ENCODE results near the gene TRAPPC10.
"Not testable (repeated sequence)": the region's sequence is repeated elsewhere in the genome, so short reads cannot be mapped to it uniquely, and the experiment has no call there.

TRAPPC10 gene

DNA sequence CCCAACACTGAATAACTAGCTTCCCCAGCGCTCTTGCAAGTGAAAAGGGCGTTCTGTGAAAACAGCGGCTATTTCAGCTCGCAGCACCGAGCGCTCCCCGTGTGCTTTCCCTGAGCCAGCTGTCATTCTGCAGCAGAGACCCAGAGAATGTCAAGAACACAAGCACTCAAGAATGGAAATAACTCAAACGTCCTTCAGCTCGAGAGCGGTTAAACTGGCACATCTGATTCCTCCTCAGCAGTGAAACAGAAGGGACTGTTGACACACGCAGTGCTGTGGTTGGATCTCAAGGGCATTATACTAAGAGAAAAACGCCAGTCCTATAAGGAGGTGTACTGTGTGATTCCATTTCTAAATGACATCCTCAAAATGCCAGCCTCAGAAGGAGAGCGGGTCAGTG, 86.9 kb downstream of the TRAPPC10 start:
- DNase-seq = not testable (repeated sequence)

DNA sequence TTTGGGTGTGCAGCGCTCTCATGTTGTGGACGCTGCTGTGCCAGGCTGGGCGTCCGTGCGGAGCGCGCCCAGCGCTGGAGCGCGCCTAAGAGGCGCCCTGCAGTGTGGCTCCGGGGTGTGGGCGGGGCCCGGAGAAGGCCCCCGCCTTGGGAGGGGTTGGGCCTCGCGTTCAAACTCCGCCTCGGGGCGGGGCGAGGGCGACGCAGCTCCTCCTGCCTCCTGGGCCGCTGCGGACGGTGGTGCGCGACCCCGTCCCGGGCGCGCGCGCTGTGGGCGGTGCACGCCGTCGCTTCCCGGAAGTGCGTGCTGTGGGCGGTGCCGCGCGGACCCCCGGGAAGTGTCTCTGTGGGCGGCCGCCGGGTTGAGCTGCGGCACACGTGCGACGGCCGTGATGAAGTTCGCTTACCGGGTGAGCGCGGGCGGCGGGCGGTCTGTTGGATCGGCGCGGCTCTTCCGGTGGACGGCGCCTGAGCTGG, 95.0 kb downstream of the TRAPPC10 start, which contains the start of gene PWP2:
TSS of gene PWP2 (plus strand) at position 374 of the 476 bp plus-strand sequence. CDS start at position 392, 18 bp downstream.
- DNase-seq = peak; percentile 71

DNA sequence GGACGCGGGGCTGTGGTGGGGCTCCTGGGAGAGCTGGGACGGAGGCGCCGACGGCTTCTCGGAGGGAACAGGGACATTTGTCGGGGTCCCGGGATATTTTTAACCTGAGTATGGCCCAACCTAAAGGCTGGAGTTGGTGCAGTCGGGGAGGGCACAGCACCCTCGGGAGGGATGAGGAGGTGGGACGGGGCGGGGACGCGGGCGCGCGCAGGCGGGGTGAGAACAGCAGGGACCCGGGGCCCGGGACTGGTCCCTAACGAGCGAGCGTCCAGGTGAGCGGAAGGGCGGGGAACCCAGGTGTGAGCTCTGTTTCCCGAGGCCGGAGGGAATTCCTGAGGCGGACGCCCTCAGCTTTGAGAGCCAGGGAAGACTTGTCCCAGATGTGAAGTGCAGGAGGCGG, 95.5 kb downstream of the TRAPPC10 start:
- not testable (repeated sequence) for DNase-seq

DNA sequence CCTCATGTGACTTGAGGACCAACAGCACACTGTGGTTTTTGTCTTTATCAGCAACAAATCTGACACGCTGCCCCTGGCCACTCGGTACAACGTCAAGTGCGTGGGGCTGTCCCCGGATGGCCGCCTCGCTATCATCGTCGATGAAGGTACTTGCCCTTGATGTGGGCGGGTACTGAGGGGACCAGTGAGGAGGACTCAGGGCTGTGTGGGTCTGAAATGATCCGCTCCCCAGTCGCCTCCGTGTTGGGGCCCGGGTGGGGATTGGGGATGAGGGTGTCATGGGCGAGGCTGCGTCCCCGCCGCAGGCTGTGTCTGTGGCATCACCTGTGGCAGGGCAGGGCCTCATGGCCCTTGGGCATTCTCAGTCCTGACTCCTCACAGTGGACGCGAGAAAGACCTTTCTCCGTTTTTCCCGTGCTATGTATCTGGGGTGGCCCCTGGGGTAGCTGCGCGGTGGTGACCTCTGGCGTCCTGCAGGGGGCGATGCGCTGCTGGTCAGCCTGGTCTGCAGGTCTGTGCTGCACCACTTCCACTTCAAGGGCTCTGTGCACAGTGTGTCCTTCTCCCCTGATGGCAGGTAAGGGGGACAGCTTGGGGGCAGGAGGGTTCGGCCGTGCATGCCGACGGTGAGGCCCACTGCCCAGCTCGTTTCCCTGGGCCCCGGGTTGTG, 101.7 kb downstream of the TRAPPC10 start:
- DNase-seq = not testable (repeated sequence)

DNA sequence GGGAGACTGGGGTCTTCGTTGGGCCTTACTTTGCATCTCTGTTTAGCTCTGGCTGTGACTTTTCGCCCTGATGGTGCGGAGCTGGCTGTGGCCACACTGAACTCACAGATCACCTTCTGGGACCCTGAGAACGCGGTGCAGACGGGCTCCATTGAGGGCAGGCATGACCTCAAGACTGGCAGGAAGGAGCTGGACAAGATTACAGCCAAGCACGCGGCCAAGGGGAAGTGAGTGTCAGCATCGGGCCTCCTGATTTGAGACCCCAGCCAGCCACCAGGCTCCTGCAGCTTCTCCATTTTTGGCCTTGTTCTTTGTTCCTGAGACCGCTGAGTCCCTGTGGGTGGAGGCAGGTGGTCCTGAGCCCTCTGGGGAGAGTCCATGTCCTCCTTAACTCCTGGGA, 110.0 kb downstream of the TRAPPC10 start:
- DNase-seq = not testable (repeated sequence)

DNA sequence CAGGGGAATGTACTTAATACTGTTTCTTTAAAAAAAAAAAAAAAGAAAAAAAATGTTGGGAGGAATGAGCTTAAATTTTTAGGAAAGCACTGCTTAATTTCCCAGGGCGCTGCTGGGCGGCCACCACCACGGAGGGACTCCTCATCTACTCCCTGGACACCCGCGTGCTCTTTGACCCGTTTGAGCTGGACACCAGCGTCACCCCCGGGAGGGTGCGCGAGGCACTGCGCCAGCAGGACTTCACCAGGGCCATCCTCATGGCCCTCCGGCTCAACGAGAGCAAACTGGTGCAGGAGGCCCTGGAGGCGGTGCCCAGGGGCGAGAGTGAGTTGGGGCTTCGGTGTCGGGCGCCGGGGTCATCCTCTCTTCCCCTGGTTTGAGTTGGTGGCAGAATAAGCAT, 115.7 kb downstream of the TRAPPC10 start:
- not testable (repeated sequence) for DNase-seq

DNA sequence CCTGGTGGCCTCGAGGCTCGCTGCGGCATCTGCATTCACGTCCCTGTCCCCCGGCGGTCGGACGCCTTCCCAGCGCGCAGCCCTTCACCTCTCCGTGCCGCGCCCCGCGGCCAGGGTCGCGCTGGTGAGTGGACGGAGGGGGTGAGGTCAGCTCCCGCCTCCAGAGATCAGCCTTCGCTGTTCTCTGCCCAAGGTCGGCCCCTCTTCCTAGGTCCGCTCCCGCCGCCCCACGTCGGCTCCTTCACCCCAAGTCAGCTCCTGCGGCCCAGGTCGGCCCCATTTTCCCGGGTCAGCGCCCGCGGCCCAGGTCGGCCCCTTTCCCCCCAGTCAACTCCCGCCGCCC, 121.6 kb downstream of the TRAPPC10 start:
- DNase-seq = not testable (repeated sequence)

DNA sequence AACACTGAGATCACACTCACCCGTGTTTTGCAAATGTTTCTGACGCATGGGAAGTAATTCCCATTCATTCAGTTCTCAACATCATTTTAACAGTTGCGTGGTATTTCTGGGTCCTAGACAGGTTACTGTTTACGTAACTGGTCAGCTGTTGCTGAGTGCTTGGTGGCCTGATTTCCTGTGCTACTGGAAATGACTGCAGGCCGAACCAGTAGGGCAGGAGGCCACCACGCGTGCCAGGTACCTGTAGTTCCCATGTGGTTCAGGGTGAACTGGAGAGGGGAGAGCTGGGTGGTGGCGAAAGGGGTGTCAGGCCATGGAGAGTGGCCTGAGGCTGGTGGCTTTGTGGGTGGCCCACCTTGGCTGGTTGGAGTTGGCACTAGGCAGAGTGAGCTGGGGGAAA, 122.6 kb downstream of the TRAPPC10 start:
- DNase-seq = not testable (repeated sequence)

DNA sequence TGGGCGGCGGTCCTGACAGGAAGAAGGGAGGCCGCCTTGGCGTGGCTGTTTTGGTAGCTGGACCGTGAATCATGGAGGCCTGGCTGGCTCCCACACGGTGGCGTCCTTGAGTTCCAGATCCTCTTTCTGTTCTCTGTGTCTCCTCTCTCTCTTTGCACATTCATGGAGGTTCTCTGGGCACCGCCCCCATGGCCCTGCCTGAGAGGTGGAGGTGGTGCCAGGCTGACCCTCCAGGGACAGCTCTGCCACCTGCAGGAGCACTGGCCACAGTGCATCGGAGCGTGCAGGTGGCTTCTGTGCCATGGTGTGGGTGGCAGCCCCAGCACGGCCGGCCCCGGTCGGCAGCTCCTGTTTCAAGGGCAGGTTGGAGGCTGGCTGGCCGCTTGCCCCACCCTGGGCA, 125.9 kb downstream of the TRAPPC10 start:
- peak; percentile 61 for DNase-seq

DNA sequence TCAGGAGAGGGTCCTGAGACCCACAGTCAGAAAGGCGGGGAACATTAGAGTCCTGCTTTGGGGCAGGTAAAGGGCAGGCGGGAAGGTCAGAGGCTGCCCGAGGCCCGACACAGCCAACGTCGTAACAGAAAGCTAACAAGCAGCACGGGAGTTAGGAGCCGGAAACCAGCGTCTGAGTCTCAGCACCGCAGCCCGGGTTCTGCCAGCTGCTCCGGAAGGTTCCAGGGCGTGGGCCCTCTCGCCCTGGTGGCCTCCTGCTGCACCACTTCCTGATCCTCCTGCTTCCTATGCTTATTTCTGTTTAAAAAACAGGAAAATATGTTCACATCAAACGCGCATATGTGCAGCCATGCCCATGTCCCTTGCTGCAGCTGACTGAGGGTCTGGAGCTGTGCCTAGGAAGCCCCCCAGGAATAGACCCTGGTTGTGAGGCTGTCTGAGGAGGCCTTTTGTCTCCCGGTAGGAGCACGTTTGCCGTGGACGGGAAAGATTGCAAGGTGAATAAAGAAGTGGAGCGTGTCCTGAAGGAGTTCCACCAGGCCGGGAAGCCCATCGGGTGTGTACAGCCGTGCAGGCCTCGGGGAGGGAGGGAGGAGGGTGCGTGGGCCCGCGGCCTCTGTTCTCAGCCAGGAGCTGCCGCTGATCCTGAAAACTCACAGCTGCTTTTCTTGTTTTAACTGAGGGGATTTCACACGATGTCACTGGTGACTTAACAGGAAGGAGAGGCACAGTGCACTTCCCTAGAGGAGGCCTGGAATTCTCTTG, 127.9 kb downstream of the TRAPPC10 start:
- DNase-seq = not testable (repeated sequence)

DNA sequence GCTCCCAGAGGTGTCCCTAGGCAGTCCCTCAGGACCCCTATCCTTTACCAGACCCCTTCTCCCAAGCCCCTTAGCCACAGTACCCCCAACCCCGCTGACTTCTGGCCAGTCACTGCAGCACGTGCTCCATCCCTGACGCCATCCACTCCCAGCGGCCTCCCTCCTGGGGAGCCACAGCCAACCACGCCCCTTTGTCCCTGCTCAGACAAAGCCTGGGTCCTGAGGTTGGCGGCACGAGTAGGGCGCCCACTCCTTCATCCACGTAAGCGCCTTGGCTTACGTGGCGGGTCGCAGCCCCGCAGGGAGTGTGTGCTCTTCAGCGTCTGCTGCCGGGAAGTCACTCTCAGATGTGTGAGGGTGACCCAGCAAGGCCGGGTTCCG, 128.4 kb downstream of the TRAPPC10 start:
- DNase-seq = not testable (repeated sequence)

DNA sequence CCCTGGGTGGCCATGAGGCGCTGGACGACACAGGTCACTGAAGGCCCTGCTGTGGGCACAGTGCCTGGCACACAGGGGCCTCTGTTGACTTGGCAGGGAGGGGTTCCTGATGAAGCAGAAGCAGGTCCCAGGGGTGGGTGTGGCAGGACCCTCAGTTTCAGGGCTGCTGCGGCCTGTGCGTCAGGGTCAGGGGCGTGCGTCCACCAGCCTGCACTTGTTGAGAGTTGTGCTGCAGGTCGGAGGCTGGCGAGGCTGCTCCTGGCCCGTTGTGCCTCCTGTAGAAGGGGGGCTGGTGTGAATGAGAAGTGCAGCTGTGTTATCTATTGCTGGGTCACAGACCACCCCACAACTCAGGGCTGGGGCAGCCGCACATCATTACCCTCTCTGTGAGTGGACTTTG, 130.4 kb downstream of the TRAPPC10 start:
- DNase-seq = not testable (repeated sequence)

DNA sequence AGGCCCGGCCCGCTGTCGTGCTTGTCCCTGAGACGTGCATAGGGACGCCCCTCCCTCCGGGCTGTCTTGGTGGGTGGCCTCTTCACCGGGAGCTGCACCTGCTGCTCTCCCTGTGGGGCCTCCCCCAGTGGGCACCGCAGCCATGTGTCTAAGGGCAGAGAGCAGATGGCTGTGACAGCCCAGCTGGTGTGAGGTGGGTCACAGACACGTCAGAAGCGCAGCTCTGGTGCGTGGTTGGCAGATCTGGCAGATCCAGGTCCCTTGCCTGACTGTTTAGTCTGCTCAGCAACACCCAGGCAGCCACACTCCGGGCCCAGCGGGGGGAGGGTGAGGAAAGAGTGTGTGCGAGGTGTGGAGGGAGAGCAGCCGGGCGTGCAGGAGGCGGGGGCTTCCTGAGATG, 131.3 kb downstream of the TRAPPC10 start:
- peak; percentile 54 for DNase-seq

DNA sequence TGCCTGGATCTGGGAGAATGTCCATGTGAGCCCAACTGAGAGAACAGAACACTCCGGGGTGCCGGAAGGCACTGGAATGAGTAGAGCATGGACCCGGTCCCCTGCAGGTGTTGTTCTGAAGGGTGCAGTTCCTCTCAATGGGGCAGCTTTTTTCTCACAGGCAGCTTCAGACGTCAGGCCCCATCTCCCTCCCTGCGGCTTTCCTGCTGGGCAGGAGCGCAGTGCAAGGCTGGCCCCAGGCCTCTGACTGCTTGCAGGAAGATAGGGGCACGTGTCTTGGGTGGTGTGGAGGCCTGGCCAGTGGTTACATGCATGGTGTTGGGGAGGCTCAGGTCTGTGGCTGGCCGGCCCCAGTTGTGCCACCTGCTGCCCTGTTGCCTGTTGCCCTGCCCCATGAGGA, 131.9 kb downstream of the TRAPPC10 start:
- peak; percentile 18 for DNase-seq

DNA sequence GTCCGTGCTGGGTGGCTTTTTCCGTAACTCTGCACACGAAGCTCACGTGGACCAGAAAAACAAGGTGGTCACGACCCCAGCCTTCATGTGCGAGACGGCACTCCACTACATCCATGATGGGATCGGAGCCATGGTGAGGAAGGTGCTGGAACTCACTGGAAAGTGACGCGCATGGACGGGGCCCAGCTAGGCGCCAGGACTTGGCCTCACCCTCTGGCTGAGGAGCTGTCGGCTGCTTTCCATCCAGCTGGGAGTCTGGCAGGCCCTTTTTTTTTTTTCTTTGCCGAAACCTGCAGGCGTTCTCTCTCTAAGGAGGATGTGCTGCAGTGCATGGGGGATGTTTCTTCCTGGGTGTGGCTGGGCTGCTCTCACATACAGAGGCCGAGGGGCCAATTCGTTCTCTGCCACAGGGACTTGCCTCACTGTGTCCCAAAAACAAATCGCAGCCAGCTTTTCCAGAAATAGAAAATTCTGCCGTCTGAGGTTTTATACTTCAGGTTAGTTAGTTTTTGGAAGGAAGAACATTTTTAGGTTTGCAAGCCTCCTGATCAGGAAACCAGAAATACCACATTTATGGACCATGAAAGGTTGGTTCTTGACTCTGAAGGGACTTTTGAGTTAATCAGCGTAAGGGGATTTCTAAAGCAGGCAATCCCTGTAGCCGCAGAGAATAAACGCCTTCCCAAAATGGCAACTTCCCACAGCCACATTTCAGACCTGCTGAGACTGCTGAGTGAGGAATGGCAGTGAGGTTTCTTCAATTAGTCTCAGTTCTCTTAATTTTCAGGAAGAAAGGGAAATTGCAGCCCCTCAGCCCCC, 132.9 kb downstream of the TRAPPC10 start:
- DNase-seq = not testable (repeated sequence)

DNA sequence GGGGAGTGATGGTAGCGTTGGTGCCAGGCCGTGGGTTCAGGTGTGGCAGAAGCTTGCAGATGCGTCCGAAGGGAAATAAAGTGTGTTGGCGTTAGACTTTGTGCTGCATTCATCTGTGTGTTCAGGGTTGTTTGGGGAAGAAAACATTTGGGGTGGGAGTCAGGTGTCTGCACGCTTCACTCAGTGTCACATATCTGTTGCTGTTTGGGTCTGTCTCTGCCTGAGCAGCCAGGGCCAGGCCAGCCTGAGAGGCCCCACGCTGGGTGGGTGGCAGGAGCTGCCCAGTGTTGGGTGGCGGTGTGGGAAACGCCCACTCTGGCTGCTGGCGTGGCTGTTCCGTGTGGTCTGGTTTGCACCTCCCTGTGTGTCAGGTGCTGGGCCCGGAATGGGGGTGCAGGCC, 133.5 kb downstream of the TRAPPC10 start:
- DNase-seq = not testable (repeated sequence)

DNA sequence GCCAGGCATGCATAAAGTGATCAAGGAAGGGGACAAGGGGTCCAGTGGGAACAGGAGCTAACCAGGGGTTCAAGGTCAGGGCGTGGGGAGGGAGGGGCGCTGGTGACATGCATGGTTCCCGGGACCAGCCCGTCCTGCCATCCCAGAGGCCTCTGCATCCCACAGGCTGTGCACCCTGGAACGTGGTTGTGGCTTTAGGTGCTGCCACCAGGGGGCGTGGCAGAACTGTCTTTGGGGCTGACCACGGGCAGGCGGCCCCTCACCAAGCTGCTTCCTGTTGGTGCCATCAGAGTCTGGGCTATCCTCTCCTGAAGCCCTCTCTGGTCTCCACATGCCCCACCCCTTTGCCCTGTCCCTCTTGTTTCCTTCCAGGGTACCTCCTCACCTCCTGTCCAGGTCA, 135.0 kb downstream of the TRAPPC10 start:
- not testable (repeated sequence) for DNase-seq

DNA sequence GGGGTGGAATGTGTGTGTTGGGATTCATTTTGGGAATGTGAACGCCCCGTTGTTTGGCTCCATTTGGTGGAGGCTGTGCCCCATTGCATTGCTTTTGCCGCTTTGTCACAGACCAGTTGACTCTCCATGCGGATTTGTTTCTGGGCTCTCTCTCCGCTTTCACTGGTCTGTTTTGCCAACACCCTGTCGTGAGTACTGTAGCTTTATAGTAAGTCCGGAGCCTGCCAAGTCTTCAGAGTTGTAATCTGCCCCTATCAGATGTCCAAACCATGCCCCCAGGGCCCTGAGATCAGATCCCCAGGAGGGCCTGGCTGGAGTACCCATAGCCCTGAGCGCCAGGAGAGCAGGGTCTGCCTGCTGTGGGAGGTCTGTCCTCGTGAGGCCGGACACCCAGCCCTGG, 138.1 kb downstream of the TRAPPC10 start:
- DNase-seq = not testable (repeated sequence)

DNA sequence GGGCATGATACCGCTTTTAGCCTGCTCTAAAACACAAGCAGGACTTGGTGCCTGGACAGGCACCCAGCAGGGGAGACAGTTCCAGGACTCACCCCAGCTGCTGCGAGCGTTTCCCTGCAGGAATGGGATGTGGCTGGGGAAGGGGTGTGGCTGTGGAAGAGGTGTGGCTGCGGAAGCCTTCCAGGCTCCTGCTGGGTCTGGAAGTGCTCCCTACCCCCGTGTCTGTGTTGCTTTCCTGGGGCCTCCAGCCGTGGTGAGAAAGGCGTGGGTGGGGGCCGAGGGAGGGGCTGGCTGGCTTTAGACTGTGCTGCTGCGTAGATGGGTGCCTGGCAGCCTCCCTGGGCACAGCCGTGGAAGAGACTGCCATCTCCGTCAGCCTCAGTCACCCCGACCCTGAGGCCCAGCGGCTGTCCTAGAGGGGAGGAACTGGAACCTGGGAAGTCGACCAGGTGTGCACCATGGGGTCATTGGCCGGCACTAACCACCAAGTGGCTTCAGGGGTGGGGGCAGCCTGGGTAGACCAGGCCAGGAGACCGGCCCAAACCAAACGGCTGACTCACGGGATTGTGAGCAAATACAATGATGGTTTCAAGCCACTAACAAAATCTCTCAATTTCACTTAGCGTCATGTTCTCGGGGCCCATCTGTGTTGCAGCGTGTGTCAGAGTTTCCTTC, 141.2 kb downstream of the TRAPPC10 start:
- not testable (repeated sequence) for DNase-seq

DNA sequence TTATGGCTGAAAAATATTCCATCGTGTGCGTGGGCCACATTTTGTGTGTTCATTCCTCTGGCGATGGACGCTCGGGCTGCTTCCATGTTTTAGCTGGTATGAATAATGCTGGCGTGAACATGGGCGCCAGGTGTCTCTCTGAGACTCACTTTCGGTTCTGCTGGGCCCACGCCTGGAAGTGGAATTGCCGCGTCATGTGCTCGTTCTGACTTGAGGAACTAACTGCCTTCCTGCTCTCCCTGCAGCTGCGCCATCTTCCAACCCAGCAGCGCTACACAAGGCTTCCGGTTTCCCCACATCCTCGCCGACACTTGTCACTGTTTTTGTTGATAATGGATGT, 141.8 kb downstream of the TRAPPC10 start:
- peak; percentile 29 for DNase-seq

DNA sequence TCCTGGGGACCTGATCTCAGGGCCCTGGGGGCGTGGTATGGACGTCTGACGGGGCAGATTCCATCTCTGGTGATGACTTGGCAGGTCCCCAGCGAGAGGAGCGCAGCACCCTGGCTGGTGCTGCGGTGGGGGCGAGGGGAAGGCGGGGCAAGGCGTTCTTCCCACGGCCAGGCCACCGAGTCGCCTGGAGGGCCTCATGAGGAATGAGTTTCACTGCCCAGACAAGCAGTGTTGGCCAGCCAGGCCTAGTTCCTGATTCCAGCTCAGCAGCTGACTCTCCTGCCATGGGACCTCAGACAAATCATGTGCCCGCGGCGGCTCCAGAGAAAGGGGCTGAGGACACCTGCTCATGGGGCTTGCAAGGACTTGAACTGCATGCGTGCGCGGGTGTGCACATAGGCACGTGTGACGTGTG, 142.7 kb downstream of the TRAPPC10 start:
- DNase-seq = not testable (repeated sequence)

DNA sequence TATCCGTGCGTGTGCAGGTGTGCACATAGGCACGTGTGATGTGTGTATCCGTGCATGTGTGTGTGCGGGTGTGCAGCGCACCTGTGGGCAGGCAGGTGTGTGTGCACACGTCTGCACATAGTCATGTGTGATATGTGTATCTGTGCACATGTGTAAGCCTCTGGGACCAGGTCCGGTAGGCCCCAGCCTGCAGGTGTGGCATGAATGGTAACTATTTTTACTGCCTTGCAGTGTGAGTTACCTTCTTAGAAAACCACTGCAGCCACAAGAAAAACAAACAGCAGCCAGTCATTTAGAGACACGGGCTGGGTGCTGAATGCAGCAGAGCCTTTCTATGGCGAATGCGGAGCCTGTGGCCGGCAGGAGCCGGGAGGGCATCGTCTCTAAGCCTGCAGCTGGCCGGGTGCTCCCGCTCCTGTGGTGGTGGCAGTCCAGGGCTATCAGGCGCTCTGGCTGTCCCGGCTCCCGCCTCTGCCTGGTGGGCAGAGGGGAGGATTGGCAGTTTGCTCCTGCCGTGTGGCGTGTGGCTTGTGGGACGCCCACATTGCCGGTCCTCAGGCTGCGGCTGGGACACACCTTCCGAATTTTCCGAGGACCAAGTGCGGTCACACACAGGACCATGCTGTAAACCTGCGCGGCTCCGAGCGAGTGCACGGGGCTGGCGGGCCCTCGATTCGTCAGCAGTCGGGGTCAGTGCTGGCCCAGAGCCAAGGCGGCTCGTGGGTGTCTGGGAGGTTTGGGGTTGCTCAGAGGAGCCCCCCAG, 143.3 kb downstream of the TRAPPC10 start:
- DNase-seq = peak; percentile 13

Data from CD4-positive, alpha-beta T cell treated with Interleukin-10 for 1 hour (primary cell).